HAP-1 (cell line): ENCODE results near the gene CCNL2.
A peak's percentile ranks its signal among the peaks of the same experiment; 100 is the strongest.

ENCODE experiments used
- DNase-seq, 2 experiments: peaks; one replicate each; pipeline ENCODE4 v3.0.0-alpha.2; 2016 to 2020; ENCODE audit warnings: low spot score in 2 of 2
- H3K27me3 ChIP-seq: fragments of 250-450 bp; sonication (Bioruptor Pico); 2 replicates; pipeline ENCODE4 v1.5.1; 2020; ENCODE audit warnings: low read depth, mild to moderate bottlenecking, moderate library complexity
- H3K36me3 ChIP-seq: fragments of 250-450 bp; sonication (Bioruptor Pico); replicated peaks from 2 replicates; pipeline ENCODE4 v1.5.1; 2020; ENCODE audit warnings: mild to moderate bottlenecking
- H3K4me1 ChIP-seq: fragments of 250-450 bp; sonication (Bioruptor Pico); 2 replicates; pipeline ENCODE4 v1.5.1; 2020; ENCODE audit warnings: mild to moderate bottlenecking
- H3K4me3 ChIP-seq: fragments of 250-450 bp; sonication (Bioruptor Pico); 2 replicates; pipeline ENCODE4 v1.5.1; 2020; ENCODE audit warnings: mild to moderate bottlenecking, moderate library complexity
- H3K9me3 ChIP-seq: fragments of 250-450 bp; sonication (Bioruptor Pico); 2 replicates; pipeline ENCODE4 v1.5.1; 2020; ENCODE audit warnings: mild to moderate bottlenecking, moderate library complexity
- in situ Hi-C: fragments of 300-500 bp; cut with MboI; formaldehyde crosslinking; loops from 3 replicates; pipeline ENCODE4 v1.14.3; 2020; ENCODE audit warnings: low sequenced_read_pairs, inconsistent platforms, mixed read lengths

CCNL2 gene

DNA sequence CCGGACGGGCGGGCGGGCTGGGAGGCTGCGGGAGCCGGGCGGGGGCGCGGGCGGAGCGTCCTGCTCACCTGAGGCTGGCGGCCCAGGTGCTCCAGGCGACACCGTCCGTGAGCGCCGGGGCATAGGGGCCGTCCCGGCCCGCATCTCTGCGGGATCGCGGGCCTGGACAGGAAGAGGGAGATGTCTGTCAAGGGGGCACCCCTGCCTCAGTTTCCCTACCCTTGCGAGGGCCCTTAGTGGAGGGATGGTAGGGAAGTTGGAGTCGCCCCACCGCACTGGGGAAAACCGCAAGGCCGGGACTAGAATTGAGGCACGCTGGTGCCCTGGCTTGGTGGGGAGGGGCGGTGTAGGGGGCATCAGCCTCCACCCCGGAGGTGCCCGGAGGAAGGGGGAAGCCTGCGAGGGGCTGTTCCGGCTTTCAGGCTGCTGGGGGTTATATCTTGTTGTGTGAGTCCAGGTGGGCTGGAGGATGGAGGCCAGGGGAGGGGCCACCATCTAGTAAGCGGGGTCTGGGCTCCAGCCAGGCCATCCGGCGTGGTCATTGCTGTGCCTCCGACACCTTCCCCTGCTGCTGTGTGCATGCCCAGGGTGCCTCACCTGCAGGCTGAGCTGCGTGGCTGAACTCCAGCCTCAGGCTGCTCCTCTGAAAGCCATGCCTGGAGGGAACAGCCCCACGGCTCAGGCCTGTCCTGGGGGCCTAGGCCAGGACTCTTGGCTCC lies 36.9 kb upstream of the CCNL2 start:
- Histone ChIP-seq H3K4me3 (peak overlapping the region; percentile 56), H3K36me3 (peaks cover 7% of the 10 kb centered on the region), H3K4me1 (peaks cover 27% of the 10 kb centered on the region), H3K27me3 (no peaks in the 10 kb centered on the region), H3K9me3 (no peaks in the 10 kb centered on the region)
- no peak for DNase-seq
- in situ Hi-C loops = loop anchor here (5.0 kb wide), 1 partner anchor 34 kb away; no protein-coding TSS in a partner anchor

DNA sequence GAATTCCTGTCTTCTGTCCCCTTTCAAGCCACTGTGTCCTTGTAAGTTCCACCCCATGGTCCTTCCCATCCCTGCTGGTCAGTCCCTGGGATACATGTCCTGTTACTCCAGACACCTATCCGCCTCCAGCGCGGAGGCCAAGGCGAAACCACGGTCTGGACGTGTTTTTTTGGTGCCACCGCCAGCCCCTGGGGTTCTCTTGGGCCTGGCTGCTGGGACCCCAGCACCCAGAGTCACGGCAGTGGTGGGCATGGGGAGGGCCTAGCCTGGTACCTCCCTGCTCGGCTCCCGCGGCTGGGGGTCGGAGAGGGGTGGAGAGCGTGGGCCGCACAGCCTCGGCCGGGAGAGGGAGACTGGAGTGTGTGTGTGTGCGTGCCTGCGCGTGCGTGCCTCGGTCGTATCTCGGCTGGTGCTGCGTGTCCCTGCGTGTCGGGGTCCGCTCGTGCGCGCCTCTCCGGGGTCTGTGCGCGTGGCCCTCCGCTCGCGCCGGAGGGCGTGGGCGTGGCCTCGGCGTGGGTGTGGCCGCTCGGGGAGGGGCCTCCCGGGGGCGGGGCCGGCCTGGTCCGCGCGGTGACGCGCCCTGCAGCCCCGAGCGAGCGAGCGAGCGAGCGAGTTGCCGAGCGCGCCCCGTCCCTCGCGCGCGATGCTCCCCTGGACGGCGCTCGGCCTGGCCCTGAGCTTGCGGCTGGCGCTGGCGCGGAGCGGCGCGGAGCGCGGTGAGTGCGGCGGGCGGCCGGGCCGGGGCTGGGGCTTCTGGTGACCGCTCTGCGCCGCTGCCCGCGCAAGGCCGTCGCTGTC lies 36.2 kb upstream of the CCNL2 start, which contains the start of gene VWA1:
Gene VWA1 (plus strand): TSS at position 585 of the 798 bp plus-strand sequence. CDS start 59 bp downstream, at position 644.
- peak; percentile 45 to 85 for DNase-seq
- in situ Hi-C loops = loop anchor here (5.0 kb wide), 1 partner anchor 33 kb away; no protein-coding TSS in a partner anchor
- Histone ChIP-seq H3K4me1 (peaks cover 21% of the 10 kb centered on the region), H3K4me3 (peak within 1 kb of the TSS; percentile 56), H3K9me3 (no peaks in the 10 kb centered on the region), H3K27me3 (no peaks in the 10 kb centered on the region), H3K36me3 (peaks cover 2% of the 10 kb centered on the region; the same call in 1 of the 2 replicates)

DNA sequence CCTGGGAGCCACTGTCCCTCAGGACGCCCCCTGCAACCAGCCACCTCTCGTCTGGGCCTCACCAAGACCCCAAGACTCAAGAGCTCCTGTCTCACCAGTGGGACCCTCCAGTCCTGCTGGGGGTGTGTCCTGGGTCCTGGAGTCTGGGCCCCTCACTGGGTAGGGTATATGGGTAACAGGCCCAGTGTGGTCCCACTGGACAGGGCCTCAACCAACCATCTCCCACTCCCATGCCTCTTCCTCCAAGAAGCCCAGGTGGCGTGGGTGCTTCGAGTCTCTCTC lies 35.6 kb upstream of the CCNL2 start:
- DNase-seq = no peak
- H3K4me3 ChIP-seq = peak overlapping the region; percentile 36
- no peaks in the 10 kb centered on the region for H3K36me3 ChIP-seq
- H3K9me3 ChIP-seq = no peaks in the 10 kb centered on the region
- H3K27me3 ChIP-seq = no peaks in the 10 kb centered on the region
- H3K4me1 ChIP-seq = peaks cover 21% of the 10 kb centered on the region
- in situ Hi-C loops = loop anchor here (5.0 kb wide), 1 partner anchor 32 kb away; no protein-coding TSS in a partner anchor

DNA sequence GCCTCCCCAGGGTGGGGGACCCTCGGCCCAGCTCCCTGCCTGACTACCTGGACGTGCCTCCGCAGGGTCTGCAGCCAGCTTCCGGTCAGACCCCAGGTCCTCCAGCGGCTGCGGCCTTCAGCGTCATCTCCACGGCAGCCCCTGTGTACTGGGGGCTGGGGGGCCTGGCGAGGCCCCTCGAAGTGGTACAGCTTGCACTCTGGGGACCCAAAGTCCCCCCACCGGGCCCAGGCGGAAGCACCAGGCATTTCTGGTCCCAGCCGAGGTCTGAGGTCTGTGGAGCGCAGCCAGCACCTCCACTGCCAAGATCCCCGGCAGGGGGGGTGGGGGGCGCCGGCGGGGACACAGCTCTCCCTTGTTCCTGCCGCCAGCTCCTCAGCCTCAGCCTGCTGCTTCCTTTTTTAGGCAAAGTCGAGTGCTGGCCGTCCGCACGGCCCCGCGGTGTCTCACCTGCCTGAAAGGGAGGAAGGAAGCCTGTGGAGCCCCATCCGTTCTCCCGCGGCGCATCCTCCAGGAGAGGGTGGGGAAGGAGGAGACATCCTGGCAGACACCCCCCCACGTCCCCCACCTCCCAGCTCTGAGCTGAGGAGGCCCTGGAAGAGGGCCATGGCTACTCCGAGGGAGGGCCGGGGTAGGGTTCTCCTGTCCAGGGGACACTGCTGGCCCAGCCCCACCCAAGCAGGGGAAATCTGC lies 35.1 kb upstream of the CCNL2 start:
- Histone ChIP-seq H3K4me1 (peaks cover 21% of the 10 kb centered on the region), H3K27me3 (no peaks in the 10 kb centered on the region), H3K36me3 (no peaks in the 10 kb centered on the region), H3K9me3 (no peaks in the 10 kb centered on the region), H3K4me3 (peak overlapping the region; percentile 36)
- in situ Hi-C loops = no loop called here
- no peak for DNase-seq

DNA sequence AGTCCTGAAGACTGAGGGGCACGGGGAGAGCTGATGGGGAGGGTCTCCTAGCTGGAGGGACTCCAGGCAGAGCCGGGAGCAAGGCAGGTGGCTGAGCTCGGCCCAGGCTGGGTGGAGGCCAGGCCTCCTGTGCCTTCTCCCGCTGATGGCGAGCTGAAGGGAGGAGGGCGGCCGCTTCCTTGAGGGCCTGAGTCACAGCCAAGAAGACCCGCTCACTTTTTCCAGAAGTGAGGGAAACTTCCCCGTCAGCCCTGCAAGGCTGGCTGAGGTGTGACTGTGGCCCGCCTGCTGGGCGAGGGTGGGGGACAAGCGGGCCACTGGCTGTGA lies 34.6 kb upstream of the CCNL2 start:
- in situ Hi-C loops = no loop called here
- Histone ChIP-seq H3K4me1 (peaks cover 21% of the 10 kb centered on the region), H3K27me3 (no peaks in the 10 kb centered on the region), H3K36me3 (no peaks in the 10 kb centered on the region), H3K9me3 (no peaks in the 10 kb centered on the region), H3K4me3 (no peak overlapping the region)
- no peak for DNase-seq

DNA sequence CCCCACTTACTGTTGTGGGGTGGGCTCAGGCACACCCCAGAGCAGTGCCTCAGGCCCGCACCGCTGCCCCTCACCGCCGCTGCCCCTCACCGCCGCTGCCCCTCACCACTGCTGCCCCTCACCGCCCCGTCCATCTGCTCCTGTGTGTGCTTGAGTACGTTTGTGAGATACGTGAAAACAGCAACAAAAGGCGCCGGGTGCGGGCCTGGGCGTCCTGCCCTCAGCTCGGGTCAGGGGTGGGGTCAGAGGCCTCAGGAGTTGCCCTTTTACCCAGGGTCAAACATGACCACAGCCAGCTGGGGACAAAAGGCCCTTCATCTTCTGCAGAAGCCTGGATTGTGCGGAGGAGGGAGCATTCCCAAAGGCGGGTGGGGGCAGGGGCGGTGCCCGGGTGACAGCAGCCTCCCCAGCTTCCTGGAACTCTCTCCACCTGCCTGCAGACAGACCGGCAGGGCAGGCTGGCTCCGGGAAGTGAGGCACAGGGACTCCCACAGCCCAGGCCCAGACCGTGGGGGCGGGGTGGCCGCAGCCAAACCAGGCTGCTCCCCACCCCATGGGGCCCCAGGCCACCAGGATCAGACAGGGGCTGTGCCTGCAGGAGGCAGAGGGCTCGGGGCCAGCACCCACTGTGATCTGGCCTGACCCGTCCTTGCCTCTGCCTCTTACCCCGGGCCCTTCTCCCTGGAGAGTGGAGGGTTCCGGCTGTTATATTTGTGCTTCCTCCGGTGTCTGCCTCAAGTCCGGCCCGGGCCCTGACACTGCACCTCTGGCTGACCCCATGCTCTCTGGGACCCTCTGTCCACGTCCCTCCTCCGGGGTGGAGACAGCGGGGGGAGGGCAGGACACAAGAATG lies 34.0 kb upstream of the CCNL2 start:
- Histone ChIP-seq H3K9me3 (no peaks in the 10 kb centered on the region), H3K4me1 (peaks cover 21% of the 10 kb centered on the region), H3K4me3 (no peak overlapping the region), H3K27me3 (no peaks in the 10 kb centered on the region), H3K36me3 (no peaks in the 10 kb centered on the region)
- in situ Hi-C loops = no loop called here
- peak; percentile 42 to 75 for DNase-seq

DNA sequence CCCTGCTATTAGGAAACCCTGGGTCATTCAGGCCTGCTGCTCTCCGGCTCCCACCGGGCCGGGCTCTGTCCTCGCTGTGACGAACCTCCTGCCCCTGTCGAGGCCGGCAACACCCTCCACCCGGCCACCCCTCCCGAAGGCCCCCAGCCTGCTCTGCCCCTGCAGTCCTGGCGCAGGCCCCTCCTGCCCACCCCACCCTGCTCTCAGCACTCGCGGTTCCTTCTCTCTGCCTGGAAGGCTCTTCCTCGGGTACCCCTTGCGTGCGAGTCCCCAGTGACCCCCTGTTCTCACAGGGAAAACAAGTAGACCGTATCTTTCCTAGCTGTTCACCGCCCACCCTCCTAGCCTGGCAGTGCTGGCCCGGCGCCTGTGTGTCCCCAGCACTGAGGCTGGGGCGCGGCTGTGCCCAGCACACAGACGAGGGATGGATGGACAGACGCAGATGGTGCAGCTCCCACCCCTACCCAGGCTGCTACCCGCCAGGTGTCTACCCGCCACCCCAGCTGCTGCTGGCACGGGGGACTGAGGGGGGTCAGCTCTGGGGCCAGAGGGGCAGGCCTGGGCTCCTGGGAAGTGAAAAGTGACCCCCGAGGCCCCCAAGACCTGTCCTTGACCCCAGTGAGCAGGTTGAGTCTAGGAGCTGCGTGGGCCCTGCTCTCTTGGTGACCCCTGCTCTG lies 33.3 kb upstream of the CCNL2 start:
- Histone ChIP-seq H3K27me3 (no peaks in the 10 kb centered on the region), H3K9me3 (no peaks in the 10 kb centered on the region), H3K36me3 (no peaks in the 10 kb centered on the region), H3K4me1 (peaks cover 21% of the 10 kb centered on the region), H3K4me3 (no peak overlapping the region)
- in situ Hi-C loops = no loop called here
- DNase-seq = no peak

DNA sequence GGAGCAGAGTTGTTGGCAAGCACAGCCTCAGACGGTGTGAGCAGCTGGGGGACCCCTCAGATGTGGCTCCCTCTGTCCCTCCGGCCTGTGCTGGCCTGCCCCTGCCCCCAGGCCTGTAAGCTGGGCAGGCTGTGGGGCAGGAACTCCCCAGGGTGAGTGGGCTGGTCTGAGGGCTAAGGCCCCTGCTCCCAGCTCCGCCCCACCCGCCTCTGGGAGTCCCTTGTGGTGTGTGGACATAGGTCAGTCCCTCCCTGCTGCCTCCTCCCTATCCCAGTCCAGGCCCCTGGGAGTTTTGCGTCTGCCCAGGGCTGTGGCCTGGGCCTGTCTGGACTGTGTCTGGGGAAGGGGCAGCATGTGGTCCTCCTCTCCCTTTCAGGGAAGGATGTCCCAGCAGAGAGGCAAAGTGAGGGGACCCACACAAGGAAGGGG lies 32.7 kb upstream of the CCNL2 start:
- in situ Hi-C loops = no loop called here
- no peaks in the 10 kb centered on the region for H3K36me3 ChIP-seq
- H3K4me1 ChIP-seq = peaks cover 21% of the 10 kb centered on the region
- H3K9me3 ChIP-seq = no peaks in the 10 kb centered on the region
- H3K27me3 ChIP-seq = no peaks in the 10 kb centered on the region
- no peak overlapping the region for H3K4me3 ChIP-seq
- DNase-seq = peak in 1 of 2 experiments; percentile 47

DNA sequence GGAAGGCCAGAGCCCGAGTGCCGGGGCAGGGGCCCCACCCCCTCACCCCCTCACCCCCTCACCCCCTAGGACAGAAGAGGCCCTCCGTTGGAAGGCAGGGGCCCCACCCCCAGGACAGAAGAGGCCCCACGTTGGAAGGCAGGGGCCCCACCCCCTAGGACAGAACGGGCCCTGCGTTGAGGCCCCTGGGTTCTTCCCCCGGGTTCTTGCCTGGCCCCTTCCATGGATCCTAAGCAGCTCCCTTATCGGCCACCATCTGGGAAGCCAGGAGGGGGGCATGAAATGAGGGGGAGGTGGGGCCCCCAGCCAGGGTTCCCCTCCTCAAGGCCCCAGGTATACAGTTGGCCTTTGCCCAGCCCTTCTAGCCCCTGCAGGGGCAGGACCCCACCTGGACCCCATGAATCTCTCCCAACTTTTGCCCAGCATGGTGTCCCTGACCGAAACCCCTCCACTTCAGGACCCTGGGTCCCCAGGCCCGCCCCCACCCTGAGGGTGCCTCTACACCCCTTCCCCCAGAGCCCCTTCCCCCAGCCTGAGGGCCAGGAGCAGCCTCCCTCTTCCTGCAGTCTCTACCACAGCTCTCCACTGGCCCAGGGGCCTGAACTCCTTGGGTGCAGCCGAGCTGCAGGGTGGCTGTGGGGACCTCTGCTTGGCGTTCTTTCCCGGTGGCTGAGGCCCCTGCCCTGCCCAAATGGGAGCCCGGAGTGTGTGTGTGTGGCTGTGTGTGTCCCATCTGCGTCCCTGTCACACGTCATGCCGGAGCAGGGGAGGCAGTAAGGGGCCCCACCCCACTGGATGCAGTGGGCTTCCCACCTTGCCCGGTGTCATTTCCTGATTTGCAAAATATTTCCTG lies 32.1 kb upstream of the CCNL2 start:
- peaks cover 19% of the 10 kb centered on the region for H3K4me1 ChIP-seq
- no peaks in the 10 kb centered on the region for H3K27me3 ChIP-seq

DNA sequence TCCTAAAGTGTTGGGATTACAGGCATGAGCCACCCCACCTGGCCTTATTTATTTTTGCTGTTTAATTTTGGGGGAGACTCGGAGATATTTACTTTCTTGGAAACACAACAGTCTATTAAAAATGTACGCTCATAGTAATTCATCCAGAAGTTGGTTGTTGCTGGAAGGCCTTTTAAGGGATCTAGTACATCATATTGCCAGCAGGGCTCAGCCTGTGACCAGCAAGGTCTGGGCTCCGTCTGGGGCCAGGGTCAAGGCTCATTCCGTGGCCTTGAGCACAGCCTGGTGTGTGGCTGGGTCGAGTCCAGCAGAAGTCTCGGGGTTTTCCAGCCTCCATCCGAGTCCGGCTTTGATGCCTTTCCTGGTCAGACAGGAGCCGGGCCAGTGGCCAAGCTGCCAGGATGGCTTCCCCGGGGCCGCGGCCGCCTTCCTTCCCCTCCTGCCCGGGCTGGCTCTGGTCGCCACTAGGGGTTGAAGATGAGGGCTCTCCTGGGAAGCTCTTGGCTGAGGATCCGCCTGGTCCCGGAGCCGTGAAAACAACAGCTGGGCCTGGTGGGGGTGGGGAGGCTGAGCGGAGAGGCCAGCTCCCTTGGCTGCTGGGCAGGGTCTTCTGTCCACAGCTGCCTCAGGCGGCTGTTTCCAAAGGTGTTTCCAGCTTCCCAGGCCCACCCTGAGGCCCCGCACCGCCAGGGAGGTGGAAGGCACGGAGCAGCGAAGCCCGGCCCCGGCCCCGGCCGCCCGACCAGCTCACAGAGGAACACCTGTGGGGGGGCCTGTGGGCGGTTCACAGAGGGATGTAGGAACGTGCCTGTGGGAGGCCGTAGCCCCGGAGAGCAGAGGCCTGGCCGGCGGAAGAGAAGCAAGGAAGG lies 31.2 kb upstream of the CCNL2 start:
- Histone ChIP-seq H3K9me3 (no peaks in the 10 kb centered on the region), H3K4me3 (no peak overlapping the region), H3K4me1 (peaks cover 18% of the 10 kb centered on the region), H3K27me3 (no peaks in the 10 kb centered on the region), H3K36me3 (no peaks in the 10 kb centered on the region)
- in situ Hi-C loops = no loop called here
- DNase-seq = no peak

More for the DNA sequence above, 32.1 kb upstream of the CCNL2 start:
- H3K36me3 ChIP-seq = no peaks in the 10 kb centered on the region
- DNase-seq = no peak
- in situ Hi-C loops = no loop called here
- no peaks in the 10 kb centered on the region for H3K9me3 ChIP-seq
- no peak overlapping the region for H3K4me3 ChIP-seq

DNA sequence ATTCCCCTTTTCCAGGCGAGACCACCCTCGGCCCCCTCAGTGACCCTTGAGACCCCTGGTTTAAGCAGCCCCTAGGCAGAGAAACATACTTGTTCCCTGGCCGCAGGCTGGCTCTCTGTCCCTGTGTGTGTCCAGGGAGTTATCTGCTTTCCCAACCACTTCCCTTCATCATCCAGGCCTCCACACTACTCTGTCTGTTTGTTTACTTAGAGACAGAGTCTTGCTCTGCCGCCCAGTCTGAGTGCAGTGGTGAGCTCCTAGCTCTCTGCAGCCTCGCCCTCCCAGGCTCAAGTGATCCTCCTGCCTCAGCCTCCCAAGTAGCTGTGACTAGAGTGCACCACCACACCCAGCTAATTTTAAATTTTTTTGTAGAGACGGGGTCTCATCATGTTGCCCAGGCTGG lies 30.5 kb upstream of the CCNL2 start:
- in situ Hi-C loops = no loop called here
- Histone ChIP-seq H3K27me3 (no peaks in the 10 kb centered on the region), H3K4me1 (peaks cover 13% of the 10 kb centered on the region), H3K9me3 (no peaks in the 10 kb centered on the region), H3K36me3 (no peaks in the 10 kb centered on the region), H3K4me3 (no peak overlapping the region)
- no peak for DNase-seq
